HG03025 (cell line): ENCODE measurements around the gene SMIM28.

Source experiments
- ATAC-seq: cut with Tn5 transposase; IDR thresholded peaks from one replicate; pipeline ENCODE4 v1.9.1; 2021; ENCODE audit warnings: mild to moderate bottlenecking, moderate library complexity; ENCODE audit not compliant: unreplicated experiment, low FRiP score

The SMIM28 gene

GRCh38 chr6:138427701-138428100 lies 50.0 kb downstream of the SMIM28 start:
- no peak for ATAC-seq

- ATAC-seq, result no peak
Measured at GRCh38 chr6:138428944-138429598, 51.4 kb downstream of the SMIM28 start.

- no peak for ATAC-seq
Measured at GRCh38 chr6:138429761-138430160, 52.1 kb downstream of the SMIM28 start.

- no peak for ATAC-seq
Measured at GRCh38 chr6:138430361-138431145, 52.8 kb downstream of the SMIM28 start.

- no peak for ATAC-seq
Measured at GRCh38 chr6:138431256-138432062, 53.8 kb downstream of the SMIM28 start.

GRCh38 chr6:138432063-138432356 lies 54.3 kb downstream of the SMIM28 start:
- ATAC-seq, result no peak
